Retinal pigment epithelial cell (primary cell): Measurements from ENCODE around the gene ARHGEF11.
A peak's percentile ranks its signal among the peaks of the same experiment; 100 is the strongest.

Source experiments
- DNase-seq: peaks from one replicate; pipeline ENCODE4 v3.0.0-alpha.2; 2010; ENCODE audit warnings: low read depth
- H3K4me3 ChIP-seq: 2 replicates; pipeline ENCODE4 v1.5.1; 2011; ENCODE audit warnings: mild to moderate bottlenecking, low read length, control low read depth, moderate library complexity
- TF ChIP-seq, protein P1 (sequence below): conservative IDR thresholded peaks from 2 replicates; pipeline ENCODE4 v1.5.1; 2011; ENCODE audit warnings: low read depth, low read length, control low read depth, inconsistent platforms

The ARHGEF11 gene

DNA sequence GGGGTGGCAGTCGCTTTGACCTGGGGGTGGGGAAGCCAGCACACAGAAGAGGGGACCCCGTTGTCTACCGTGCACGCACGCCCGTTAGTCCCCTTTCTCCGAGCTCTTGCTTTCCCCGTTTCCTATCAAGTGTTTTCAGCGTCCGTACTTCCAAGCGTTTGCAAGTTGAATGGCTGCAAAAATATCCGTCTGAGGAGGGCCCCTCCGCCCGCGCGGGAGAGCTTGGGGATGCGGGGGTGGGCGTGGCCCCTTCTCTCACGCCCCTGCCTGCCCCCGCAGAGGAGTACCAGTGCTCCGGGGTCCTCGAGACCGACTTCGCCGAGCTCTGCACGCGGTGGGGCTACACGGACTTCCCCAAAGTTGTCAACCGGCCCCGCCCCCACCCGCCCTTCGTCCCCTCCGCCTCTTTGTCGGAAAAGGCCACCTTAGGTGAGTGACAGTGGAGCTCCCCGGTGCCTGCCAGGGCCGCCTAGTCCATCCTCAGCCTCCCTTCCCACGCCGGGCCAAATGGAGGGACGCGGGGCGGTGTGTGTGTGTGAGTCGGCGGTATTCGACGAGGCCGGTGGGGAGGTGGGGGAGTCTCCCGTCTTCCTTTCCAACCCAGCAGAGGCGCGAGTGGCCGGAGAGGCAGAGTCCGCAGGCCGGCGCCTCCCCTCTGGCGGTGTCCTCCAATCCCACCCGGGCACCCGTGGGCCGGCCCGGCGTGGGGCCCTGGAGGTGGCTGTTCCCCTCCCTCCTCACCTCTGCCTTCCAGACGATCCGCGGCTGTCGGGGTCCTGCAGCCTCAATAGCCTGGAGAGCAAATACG is 121.7 kb downstream of the ARHGEF11 start:
- no peak for DNase-seq
- TF ChIP-seq, protein P1, sequence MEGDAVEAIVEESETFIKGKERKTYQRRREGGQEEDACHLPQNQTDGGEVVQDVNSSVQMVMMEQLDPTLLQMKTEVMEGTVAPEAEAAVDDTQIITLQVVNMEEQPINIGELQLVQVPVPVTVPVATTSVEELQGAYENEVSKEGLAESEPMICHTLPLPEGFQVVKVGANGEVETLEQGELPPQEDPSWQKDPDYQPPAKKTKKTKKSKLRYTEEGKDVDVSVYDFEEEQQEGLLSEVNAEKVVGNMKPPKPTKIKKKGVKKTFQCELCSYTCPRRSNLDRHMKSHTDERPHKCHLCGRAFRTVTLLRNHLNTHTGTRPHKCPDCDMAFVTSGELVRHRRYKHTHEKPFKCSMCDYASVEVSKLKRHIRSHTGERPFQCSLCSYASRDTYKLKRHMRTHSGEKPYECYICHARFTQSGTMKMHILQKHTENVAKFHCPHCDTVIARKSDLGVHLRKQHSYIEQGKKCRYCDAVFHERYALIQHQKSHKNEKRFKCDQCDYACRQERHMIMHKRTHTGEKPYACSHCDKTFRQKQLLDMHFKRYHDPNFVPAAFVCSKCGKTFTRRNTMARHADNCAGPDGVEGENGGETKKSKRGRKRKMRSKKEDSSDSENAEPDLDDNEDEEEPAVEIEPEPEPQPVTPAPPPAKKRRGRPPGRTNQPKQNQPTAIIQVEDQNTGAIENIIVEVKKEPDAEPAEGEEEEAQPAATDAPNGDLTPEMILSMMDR = no peak

GRCh38 chr1:156922986-156923669 is 122.4 kb downstream of the ARHGEF11 start:
- no peak overlapping the region for H3K4me3 ChIP-seq
- DNase-seq = no peak
- TF ChIP-seq, protein P1 = no peak

More for the DNA sequence above, 121.7 kb downstream of the ARHGEF11 start:
- H3K4me3 ChIP-seq = peak overlapping the region; percentile 6

- no peak overlapping the region for H3K4me3 ChIP-seq
- no peak for DNase-seq
- TF ChIP-seq, protein P1 = no peak
Measured at GRCh38 chr1:156921053-156921529, 124.5 kb downstream of the ARHGEF11 start.

GRCh38 chr1:156920233-156921052 is 125.1 kb downstream of the ARHGEF11 start, which contains the start of gene LRRC71:
TSS of gene LRRC71 (plus strand) at chr1:156920632. CDS start at chr1:156920804, 172 bp downstream.
- TF ChIP-seq, protein P1 = peak; percentile 83
- DNase-seq = no peak
- H3K4me3 ChIP-seq = peak within 1 kb of the TSS; percentile 39

DNA sequence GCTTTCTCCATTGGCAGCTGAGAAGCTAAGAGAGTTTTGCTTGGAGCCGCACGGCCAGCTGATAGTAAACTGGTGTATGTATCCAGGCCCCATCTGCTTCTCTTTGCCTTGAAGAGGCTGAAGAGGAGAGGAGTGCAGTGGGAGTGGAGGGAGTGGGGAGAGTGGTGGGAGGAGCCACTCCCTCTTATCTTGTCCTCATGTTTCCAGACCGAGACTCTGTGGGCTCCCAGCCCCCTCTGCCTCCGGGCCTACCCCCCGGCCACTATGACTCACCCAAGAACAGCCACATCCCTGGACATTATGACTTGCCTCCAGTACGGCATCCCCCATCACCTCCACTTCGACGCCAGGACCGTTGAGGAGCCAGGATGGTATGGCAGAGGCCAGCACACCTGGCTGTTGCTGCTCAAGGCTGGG is 131.1 kb downstream of the ARHGEF11 start:
- no peak for DNase-seq
- TF ChIP-seq, protein P1 = no peak
- H3K4me3 ChIP-seq = no peak overlapping the region

- TF ChIP-seq, protein P1 = no peak
- DNase-seq = no peak
- no peak overlapping the region for H3K4me3 ChIP-seq
Measured at GRCh38 chr1:156913809-156914387, 131.6 kb downstream of the ARHGEF11 start.
